Activated CD4-positive, CD25-positive, alpha-beta regulatory T cell (primary cell): ENCODE measurements around the gene NPR1.
"Not testable (repeated sequence)": the region's sequence is repeated elsewhere in the genome, so short reads cannot be mapped to it uniquely, and the experiment has no call there.

Source experiments
- DNase-seq, 4 experiments: peaks; one replicate each; lab custom pipeline; 2025; lab: John Stamatoyannopoulos, UW

The NPR1 gene

DNA sequence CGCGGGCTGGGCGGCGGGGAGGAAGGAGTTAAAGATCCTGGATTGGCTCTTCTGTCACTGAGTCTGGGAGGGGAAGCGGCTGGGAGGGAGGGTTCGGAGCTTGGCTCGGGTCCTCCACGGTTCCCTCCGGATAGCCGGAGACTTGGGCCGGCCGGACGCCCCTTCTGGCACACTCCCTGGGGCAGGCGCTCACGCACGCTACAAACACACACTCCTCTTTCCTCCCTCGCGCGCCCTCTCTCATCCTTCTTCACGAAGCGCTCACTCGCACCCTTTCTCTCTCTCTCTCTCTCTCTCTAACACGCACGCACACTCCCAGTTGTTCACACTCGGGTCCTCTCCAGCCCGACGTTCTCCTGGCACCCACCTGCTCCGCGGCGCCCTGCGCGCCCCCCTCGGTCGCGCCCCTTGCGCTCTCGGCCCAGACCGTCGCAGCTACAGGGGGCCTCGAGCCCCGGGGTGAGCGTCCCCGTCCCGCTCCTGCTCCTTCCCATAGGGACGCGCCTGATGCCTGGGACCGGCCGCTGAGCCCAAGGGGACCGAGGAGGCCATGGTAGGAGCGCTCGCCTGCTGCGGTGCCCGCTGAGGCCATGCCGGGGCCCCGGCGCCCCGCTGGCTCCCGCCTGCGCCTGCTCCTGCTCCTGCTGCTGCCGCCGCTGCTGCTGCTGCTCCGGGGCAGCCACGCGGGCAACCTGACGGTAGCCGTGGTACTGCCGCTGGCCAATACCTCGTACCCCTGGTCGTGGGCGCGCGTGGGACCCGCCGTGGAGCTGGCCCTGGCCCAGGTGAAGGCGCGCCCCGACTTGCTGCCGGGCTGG, at the start of gene NPR1:
TSS of gene NPR1 (plus strand) at position 170 of the 818 bp plus-strand sequence. CDS start at position 591, 421 bp downstream.
- DNase-seq: no peak

- DNase-seq: no peak
These were observed 49.2 kb upstream of the NPR1 start for GRCh38 chr1:153629343-153629665.

DNA sequence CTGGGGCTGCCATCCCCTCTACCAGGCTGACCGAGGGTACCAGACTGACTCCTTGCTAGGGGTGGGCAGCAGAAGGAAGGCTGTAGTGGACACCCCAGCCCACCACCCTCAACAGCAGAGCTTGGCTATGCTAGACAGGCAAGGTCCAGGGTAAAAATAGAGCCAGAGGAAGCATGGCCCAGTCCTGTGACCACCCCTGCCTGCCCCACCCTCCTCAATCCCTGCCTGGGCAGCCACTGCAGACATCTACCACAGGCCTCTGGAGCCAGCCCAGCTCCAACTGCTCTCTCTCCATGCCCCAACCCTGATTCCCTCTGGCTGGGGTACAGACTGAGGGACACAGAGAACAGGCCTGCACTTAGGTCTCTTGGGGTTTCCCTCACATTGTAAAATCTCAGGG, 48.5 kb upstream of the NPR1 start:
- no peak for DNase-seq

GRCh38 chr1:153630384-153630783, 48.1 kb upstream of the NPR1 start:
- DNase-seq: no peak

GRCh38 chr1:153631047-153632022, 47.2 kb upstream of the NPR1 start:
- no peak for DNase-seq

- DNase-seq: no peak
These were observed 45.2 kb upstream of the NPR1 start for GRCh38 chr1:153633161-153633753.

GRCh38 chr1:153633754-153634665, 44.5 kb upstream of the NPR1 start, which contains the start of gene CHTOP:
Gene CHTOP, plus strand, starts transcription at chr1:153634066. Its CDS starts 2,523 bp downstream, at chr1:153636589.
- DNase-seq: peak; percentile 87 to 95 (median 91)

GRCh38 chr1:153635872-153636271, 42.6 kb upstream of the NPR1 start:
- no peak for DNase-seq

DNA sequence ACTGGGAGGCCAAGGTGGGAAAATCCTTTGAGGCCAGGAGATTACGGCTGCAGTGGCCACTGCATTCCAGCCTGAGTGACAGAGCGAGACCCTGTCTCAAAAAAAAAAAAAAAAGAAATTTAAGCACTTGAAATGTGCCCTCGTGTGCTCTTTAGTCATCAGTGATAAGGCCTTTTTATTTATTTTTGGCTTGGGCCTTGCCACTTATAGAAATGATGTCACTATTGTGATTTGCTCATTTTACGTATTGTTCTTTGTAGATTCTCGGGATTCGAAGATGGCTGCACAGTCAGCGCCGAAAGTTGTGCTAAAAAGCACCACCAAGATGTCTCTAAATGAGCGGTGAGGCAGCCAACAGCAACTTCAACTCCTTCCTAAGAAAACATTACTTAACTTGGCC, 42.2 kb upstream of the NPR1 start:
- no peak for DNase-seq

GRCh38 chr1:153638261-153638660, 40.2 kb upstream of the NPR1 start:
- DNase-seq: no peak

DNA sequence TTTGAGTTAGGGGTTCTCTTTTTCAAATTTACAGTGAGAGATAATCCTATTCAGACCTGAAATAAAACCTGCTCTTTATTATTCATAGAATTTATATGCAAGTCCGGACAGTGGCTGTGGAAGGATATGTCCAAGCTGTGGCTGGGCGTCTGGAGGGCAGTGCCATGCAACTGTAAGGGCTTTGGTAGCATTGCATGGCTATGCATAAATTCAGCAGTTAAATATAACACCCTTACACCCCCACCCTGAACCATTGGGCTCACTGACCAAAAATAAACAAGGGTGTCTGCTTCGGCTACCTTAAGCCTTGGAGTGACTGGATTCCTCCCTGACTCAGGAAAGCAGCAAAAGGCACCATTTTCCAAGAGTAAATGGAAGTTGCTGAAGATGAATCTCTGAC, 39.2 kb upstream of the NPR1 start:
- no peak for DNase-seq

GRCh38 chr1:153640213-153640612, 38.3 kb upstream of the NPR1 start:
- not testable (repeated sequence) for DNase-seq

DNA sequence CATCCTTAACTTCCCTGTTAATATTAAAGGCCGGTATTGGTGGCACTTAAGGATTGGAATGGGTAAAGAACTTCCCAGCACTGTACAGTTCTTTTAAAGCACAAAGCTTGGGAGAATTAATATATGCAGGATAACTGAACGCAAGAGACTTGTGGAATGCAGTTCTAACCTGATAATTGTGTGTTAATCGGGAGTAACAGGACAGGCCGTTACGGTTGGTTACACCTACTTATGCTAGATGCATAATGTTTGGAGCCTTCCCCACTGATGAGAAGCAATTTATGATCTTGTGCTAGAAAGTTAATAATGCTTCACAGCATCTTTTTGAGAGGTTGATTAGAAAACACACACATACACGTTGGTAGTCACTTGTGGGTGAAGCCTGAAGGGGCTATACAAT, 37.6 kb upstream of the NPR1 start:
- no peak for DNase-seq

- DNase-seq: no peak
These were observed 36.3 kb upstream of the NPR1 start for GRCh38 chr1:153642161-153642560.

GRCh38 chr1:153643100-153643499, 35.4 kb upstream of the NPR1 start:
- no peak for DNase-seq

DNA sequence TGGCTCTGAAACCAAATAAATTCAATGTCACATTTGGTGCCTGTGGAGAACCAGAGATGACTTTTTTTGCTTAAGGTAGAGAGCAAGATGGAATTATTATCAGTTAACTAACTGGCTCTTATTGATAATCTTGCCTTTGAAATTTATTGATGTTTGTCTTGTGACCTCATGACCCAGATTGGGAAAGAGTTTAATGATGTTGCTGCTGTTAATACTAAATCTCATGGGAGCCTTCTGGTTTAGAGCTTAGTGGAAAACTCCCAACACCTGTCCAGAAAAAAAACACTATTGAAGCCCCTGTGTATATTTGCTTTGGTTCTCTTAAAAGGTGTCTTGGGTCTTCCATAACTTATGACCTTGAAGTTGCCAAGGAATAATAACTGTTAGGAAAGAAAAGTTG, 34.7 kb upstream of the NPR1 start:
- DNase-seq: no peak

DNA sequence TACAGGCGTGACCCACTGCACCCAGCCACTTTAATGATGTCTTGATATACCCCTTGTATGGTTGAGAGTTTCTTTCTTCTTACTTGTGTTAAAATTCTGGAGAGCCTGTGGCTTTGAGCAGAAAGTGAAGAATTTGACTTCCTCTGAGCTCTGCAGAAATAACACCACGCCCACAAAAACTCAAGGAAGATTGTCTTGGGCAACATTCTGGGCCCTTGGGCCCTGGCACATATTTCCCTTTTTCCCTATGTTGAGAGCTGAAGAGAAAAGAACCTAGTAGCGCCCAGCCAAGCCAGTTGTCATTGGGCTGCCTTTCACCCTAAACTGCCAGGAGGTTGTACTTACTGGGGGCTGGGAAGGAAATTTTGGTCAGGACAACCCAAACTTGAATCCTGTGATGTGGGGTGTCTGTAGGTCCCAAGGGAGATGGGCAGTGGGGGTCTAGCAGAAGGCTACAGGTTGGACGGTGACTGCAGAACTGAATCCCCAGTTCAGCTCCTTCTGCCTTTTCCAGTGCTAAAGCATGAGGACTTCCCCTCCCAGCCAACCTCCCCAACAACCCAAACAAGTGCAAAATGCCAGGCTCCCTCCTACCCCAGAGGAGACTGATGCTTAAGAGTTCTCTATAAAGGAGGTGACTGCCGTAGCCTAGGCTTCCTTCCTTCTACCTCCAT, 31.7 kb upstream of the NPR1 start:
- DNase-seq: no peak

DNA sequence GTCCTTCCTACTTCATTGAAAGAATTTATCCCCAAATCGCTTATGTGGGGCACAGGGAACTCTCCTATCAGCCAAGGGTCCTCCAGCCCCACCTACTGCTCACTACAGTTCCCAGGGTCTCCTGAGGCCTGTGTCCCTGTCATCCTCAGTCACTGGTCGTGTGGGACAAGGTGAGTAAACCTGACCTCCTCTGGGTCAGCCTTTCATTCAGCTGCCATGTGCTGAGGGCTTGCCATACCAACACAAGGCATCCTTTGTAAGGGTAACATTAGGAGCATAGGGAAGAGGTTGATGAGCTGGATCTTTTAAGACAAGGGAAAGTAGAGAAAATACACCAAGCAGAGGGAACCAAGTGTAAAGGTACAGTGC, 31.2 kb upstream of the NPR1 start:
- no peak for DNase-seq

GRCh38 chr1:153648000-153648643, 30.4 kb upstream of the NPR1 start:
- no peak for DNase-seq

DNA sequence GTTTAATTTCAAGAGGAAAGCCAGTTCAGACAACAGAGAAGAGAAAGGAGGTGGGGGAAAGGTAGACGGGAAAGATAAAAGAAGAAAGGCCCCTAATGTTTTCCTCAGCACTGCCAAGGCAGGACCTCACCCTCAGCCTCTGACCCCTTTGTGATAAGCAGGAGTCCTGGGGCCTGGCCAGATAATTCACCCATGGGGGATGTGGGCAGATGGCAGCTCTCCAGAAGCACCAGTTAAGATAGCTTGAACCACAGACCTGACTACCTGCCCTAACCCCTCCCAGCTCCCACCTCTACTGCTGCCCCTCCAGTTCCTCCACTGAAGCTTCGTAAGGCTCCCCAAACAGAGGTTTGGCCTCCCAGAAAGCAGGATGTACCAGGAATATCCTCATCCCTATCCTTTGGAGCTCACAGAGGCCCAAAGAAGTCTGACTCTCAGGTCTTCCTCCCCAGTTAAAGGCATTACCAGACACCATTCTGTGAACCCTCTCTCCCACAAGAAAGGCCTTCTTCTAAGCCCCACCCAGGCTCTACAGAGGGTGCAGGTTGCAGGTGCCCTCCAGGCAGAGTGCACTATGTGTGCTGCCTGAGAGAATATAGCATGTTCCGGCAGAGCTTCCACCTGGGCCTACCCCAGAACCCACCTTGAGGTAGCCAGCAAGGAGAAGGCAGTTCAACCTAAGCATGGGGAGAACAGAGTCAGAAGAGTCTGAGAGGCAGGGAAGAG, 29.2 kb upstream of the NPR1 start:
- DNase-seq: no peak
